HCT116 (cell line): ENCODE measurements around the gene ADAM21. TPM values are rescaled to one million over a fixed set of nuclear protein-coding genes. Genes with fewer than 3 reads are reported as not detected.

ENCODE experiments used
- ATAC-seq: fragments of 200-7000 bp; cut with Tn5 transposase; 2 replicates; pipeline ENCODE4 v1.9.1; 2020; ENCODE audit warnings: mild to moderate bottlenecking, moderate library complexity
- BruUV-seq: library from RNA; stranded (reverse); fragments of 400-500 nt; replicated peaks from 2 replicates; lab custom pipeline; 2021; lab: Mats Ljungman, UMichigan
- CTCF ChIA-PET: fragments of 300-600 bp; sonication (Branson Sonifier 250); formaldehyde crosslinking; loops from one replicate; lab custom pipeline; 2021; ENCODE audit warnings: antibody characterized with exemption; lab: Charles Lee
- POLR2A ChIA-PET: fragments of 300-600, 350-600 bp; sonication (Branson Sonifier 250); formaldehyde crosslinking; loops from one replicate; lab custom pipeline; 2021; ENCODE audit warnings: antibody characterized with exemption; lab: Charles Lee
- RAD21 ChIA-PET, 2 experiments: fragments of 300-600 bp; sonication (Branson Sonifier 250); formaldehyde crosslinking; loops; one replicate each; lab custom pipeline; 2023; ENCODE audit warnings: low total read pairs in 2 of 2; ENCODE audit not compliant: uncharacterized antibody in 2 of 2, unreplicated experiment in 2 of 2, low non-redundant PET in 1 of 2; lab: Charles Lee
- DNase-seq: peaks from one replicate; pipeline ENCODE4 v3.0.0-alpha.2; 2010; ENCODE audit warnings: low read depth, low spot score
- H2AFZ ChIP-seq: fragments of 200-600 bp; shearing (Covaris generic), sonication (generic); 2 replicates; pipeline ENCODE4 v1.6.1; 2017; ENCODE audit warnings: low read depth, mixed run types, mixed read lengths, antibody characterized with exemption, low read length; ENCODE audit not compliant: poor library complexity, severe bottlenecking
- H3K27ac ChIP-seq: 2 replicates; pipeline ENCODE4 v1.5.1; 2012; ENCODE audit warnings: low read depth, low read length
- H3K27me3 ChIP-seq: fragments of 200-600 bp; sonication (generic); 2 replicates; pipeline ENCODE4 v1.6.1; 2016; ENCODE audit warnings: mixed run types, low read length, mixed read lengths; ENCODE audit not compliant: insufficient read depth
- H3K36me3 ChIP-seq, 2 experiments: fragments of 200-500 bp in 1 of 2; fragments of 200-600 bp in 1 of 2; sonication (Bioruptor generic) in 1 of 2; sonication (generic) in 1 of 2; 2 replicates each; pipeline versions ENCODE4 v1.5.1 to v1.6.1; 2014 to 2016; ENCODE audit warnings: low read length in 2 of 2, inconsistent platforms in 1 of 2, mixed read lengths in 1 of 2, mixed run types in 1 of 2; ENCODE audit not compliant: insufficient read depth in 2 of 2, control insufficient read depth in 1 of 2
- H3K4me1 ChIP-seq, 2 experiments: fragments of 200-600 bp in 1 of 2; sonication (generic) in 1 of 2; 2 replicates each; pipeline versions ENCODE4 v1.5.1 to v1.6.1; 2012 to 2017; ENCODE audit warnings: low read length in 2 of 2, inconsistent platforms in 1 of 2, mild to moderate bottlenecking in 1 of 2, mixed read lengths in 1 of 2, mixed run types in 1 of 2, moderate library complexity in 1 of 2; ENCODE audit not compliant: insufficient read depth in 2 of 2, control insufficient read depth in 1 of 2
- H3K4me2 ChIP-seq: fragments of 200-600 bp; sonication (generic); 2 replicates; pipeline ENCODE4 v1.6.1; 2017; ENCODE audit warnings: mixed run types, low read length, mixed read lengths
- H3K4me3 ChIP-seq, 2 experiments: fragments of 200-600 bp in 1 of 2; sonication (generic) in 1 of 2; replicated peaks in 1 of 2; 2 replicates each; pipeline ENCODE4 v1.5.1; 2011 to 2016; ENCODE audit warnings: low read length in 2 of 2, control low read depth in 1 of 2, low read depth in 1 of 2, mild to moderate bottlenecking in 1 of 2, mixed read lengths in 1 of 2, mixed run types in 1 of 2
- H3K79me2 ChIP-seq: fragments of 200-600 bp; sonication (generic); 2 replicates; pipeline ENCODE4 v1.6.1; 2017; ENCODE audit warnings: mild to moderate bottlenecking, mixed run types, low read length, moderate library complexity, mixed read lengths; ENCODE audit not compliant: insufficient read depth
- H3K9ac ChIP-seq: fragments of 200-600 bp; sonication (generic); 2 replicates; pipeline ENCODE4 v1.6.1; 2016; ENCODE audit warnings: low read length, mixed read lengths
- H3K9me2 ChIP-seq: fragments of 200-600 bp; sonication (generic), shearing (Covaris generic); 2 replicates; pipeline ENCODE4 v1.6.1; 2017; ENCODE audit warnings: mixed run types, mild to moderate bottlenecking, moderate library complexity; ENCODE audit not compliant: insufficient read depth
- H3K9me3 ChIP-seq, 2 experiments: fragments of 200-500 bp in 1 of 2; fragments of 200-600 bp in 1 of 2; sonication (Bioruptor generic) in 1 of 2; sonication (generic) in 1 of 2; 2 replicates each; pipeline ENCODE4 v1.6.1; 2014 to 2017; ENCODE audit warnings: low read length in 2 of 2, mixed read lengths in 2 of 2, inconsistent platforms in 1 of 2, low read depth in 1 of 2, mild to moderate bottlenecking in 1 of 2, mixed run types in 1 of 2, moderate library complexity in 1 of 2; ENCODE audit not compliant: control insufficient read depth in 1 of 2, insufficient read depth in 1 of 2
- H4K20me1 ChIP-seq: fragments of 200-600 bp; sonication (generic), shearing (Covaris generic); 2 replicates; pipeline ENCODE4 v1.6.1; 2017; ENCODE audit warnings: mixed run types, mild to moderate bottlenecking, moderate library complexity; ENCODE audit not compliant: insufficient read depth
- EGR1 ChIP-seq: IDR thresholded peaks from 2 replicates; pipeline ENCODE4 v1.6.1; 2012; ENCODE audit warnings: low read depth
- ELF1 ChIP-seq: IDR thresholded peaks from 2 replicates; pipeline ENCODE4 v1.6.1; 2012; ENCODE audit warnings: low read depth, borderline replicate concordance
- FOSL1 ChIP-seq: IDR thresholded peaks from 2 replicates; pipeline ENCODE4 v1.6.1; 2012; ENCODE audit warnings: low read depth
- MAX ChIP-seq: IDR thresholded peaks from 2 replicates; pipeline ENCODE4 v1.6.1; 2012
- YY1 ChIP-seq: IDR thresholded peaks from 2 replicates; pipeline ENCODE4 v1.6.1; 2011; ENCODE audit warnings: low read length, low read depth, moderate library complexity, mild to moderate bottlenecking; ENCODE audit not compliant: insufficient replicate concordance; ENCODE audit errors: extremely low read depth
- ZFX ChIP-seq: fragments of 450-650 bp; IDR thresholded peaks from 2 replicates; pipeline ENCODE4 v1.6.1; 2017
- intact Hi-C: fragments of 100-400 bp; cut with micrococcal nuclease; formaldehyde crosslinking; loops from 2 replicates; pipeline ENCODE4 v1.10.0; 2022
- total RNA-seq: library from RNA; stranded (reverse); gene quantifications from one replicate; pipeline ENCODE4 v1.2.1, GENCODE V29; 2021; ENCODE audit not compliant: unreplicated experiment
- TF ChIP-seq, protein P1 (sequence below), 3 experiments: fragments of 200-600 bp in 1 of 3; sonication (generic) in 1 of 3; IDR thresholded peaks in 2 of 3; conservative IDR thresholded peaks in 1 of 3; 2 replicates each; pipeline ENCODE4 v1.5.1; 2012 to 2017; ENCODE audit warnings: low read depth in 2 of 3, low read length in 2 of 3, antibody characterized with exemption in 1 of 3, borderline replicate concordance in 1 of 3, control low read depth in 1 of 3, mild to moderate bottlenecking in 1 of 3, mixed read lengths in 1 of 3, mixed run types in 1 of 3, moderate library complexity in 1 of 3; ENCODE audit not compliant: insufficient read depth in 1 of 3
- TF ChIP-seq, protein P2 (sequence below): IDR thresholded peaks from 2 replicates; pipeline ENCODE4 v1.6.1; 2011; ENCODE audit warnings: mild to moderate bottlenecking, low read length, moderate library complexity; ENCODE audit not compliant: insufficient replicate concordance; ENCODE audit errors: extremely low read depth

The ADAM21 gene
- total RNA-seq, 1 experiment from 2014 or later, result 0.98 TPM

- Histone ChIP-seq H3K9me3 (peaks cover 6 to 8% of the 10 kb centered on the region in 2 experiments; a peak in 2 of 4 replicates), H3K4me1 (no peaks in the 10 kb centered on the region), H3K9ac (no peak overlapping the region), H4K20me1 (no peaks in the 10 kb centered on the region), H3K4me2 (no peak overlapping the region), H3K9me2 (no peaks in the 10 kb centered on the region), H2AFZ (no peak overlapping the region), H3K79me2 (no peaks in the 10 kb centered on the region), H3K36me3 (no peaks in the 10 kb centered on the region), H3K4me3 (no peak overlapping the region), H3K27me3 (no peaks in the 10 kb centered on the region), H3K27ac (no peak overlapping the region)
- ATAC-seq, result no peak
- DNase-seq, result no peak
- RAD21 ChIA-PET, result no interaction called here
- CTCF ChIA-PET, result no interaction called here
- TF ChIP-seq FOSL1, result no peak
- TF ChIP-seq, protein P1, sequence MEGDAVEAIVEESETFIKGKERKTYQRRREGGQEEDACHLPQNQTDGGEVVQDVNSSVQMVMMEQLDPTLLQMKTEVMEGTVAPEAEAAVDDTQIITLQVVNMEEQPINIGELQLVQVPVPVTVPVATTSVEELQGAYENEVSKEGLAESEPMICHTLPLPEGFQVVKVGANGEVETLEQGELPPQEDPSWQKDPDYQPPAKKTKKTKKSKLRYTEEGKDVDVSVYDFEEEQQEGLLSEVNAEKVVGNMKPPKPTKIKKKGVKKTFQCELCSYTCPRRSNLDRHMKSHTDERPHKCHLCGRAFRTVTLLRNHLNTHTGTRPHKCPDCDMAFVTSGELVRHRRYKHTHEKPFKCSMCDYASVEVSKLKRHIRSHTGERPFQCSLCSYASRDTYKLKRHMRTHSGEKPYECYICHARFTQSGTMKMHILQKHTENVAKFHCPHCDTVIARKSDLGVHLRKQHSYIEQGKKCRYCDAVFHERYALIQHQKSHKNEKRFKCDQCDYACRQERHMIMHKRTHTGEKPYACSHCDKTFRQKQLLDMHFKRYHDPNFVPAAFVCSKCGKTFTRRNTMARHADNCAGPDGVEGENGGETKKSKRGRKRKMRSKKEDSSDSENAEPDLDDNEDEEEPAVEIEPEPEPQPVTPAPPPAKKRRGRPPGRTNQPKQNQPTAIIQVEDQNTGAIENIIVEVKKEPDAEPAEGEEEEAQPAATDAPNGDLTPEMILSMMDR (IDR thresholded peaks at IDR 0.05 in 2 of 3, conservative IDR thresholded peaks at IDR 0.05 in 1 of 3; ENCODE audit: borderline replicate concordance in 1 of 3, insufficient read depth in 1 of 3, low read depth in 2 of 3, low read length in 2 of 3), result no peak
- TF ChIP-seq ELF1, result no peak
- TF ChIP-seq, protein P2, sequence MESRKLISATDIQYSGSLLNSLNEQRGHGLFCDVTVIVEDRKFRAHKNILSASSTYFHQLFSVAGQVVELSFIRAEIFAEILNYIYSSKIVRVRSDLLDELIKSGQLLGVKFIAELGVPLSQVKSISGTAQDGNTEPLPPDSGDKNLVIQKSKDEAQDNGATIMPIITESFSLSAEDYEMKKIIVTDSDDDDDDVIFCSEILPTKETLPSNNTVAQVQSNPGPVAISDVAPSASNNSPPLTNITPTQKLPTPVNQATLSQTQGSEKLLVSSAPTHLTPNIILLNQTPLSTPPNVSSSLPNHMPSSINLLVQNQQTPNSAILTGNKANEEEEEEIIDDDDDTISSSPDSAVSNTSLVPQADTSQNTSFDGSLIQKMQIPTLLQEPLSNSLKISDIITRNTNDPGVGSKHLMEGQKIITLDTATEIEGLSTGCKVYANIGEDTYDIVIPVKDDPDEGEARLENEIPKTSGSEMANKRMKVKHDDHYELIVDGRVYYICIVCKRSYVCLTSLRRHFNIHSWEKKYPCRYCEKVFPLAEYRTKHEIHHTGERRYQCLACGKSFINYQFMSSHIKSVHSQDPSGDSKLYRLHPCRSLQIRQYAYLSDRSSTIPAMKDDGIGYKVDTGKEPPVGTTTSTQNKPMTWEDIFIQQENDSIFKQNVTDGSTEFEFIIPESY, result no peak
- TF ChIP-seq EGR1, result no peak
- TF ChIP-seq ZFX, result no peak
- no peak for TF ChIP-seq YY1
- no peak for TF ChIP-seq MAX
- no TSS peak for BruUV-seq
- POLR2A ChIA-PET, result no interaction called here
- intact Hi-C loops, result no loop called here
Observed at GRCh38 chr14:70436867-70437266, 15.1 kb upstream of the ADAM21 start.
